ENCODE data around the gene CNIH4. TPM values are rescaled to one million over a fixed set of nuclear protein-coding genes. Genes with fewer than 3 reads are reported as not detected.

The CNIH4 gene
- total RNA-seq, 1 experiment from 2014 or later, result 77.8 TPM

DNA sequence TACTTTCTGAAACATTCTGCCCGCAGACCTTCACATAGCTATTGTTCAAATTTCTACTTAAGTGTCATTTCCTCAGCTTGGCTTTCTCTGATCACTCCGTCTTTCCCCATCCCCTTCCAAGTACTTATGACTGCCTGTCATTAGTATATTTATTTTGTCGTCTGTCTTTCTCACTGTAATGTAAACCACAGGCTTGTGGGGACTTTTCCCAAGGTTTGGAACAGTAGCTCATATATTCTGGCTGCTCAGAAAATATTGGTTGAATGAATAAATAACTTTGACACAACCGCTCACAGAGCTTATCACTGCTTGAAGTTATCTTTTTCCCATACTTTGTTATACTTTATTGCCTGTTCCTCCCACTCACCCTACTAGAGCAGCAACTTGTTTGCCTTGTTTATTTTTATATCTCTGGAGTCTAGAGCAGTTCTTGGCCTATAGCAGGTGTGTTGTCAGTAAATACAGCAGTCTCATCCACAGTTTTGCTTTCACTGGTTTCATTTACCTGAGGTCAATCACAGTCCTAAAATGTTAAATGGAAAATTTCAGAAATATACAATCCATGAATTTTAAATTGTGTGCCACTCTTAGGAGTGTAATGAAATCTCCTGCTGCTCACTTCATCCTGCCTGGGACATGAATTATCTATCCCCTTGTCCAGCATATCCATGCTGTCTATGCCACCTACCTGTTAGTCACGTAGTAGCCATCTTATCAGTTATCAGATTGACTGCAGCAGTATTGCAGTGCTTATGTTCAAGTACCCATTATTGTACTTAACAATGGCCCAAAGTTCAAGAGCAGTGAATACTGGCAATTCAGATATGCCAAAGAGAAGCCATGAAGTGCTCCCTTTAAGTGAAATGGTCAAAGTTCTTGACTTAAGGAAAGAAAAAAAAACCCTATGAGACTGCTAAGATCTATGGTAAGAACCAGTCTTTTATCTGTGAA lies 2.4 kb upstream of the CNIH4 start:
- ChIA-PET POLR2A (interaction anchor here (0.6 kb wide), 1 partner anchor 203 kb away, joined by 4 read pairs; no protein-coding TSS in a partner anchor), CTCF (no interaction called here)
- no peak for ATAC-seq
- DNase-seq (ENCODE audit: low spot score), result no peak
- Mint-ChIP-seq H3K27ac (no peak overlapping the region), H3K4me1 (peaks cover 16% of the 10 kb centered on the region), H3K36me3 (peaks cover 10% of the 10 kb centered on the region), H3K27me3 (ENCODE audit: low read depth) (peaks cover 3% of the 10 kb centered on the region; the same call in 1 of the 2 replicates), H3K4me3 (no peak overlapping the region), H3K9me3 (peaks cover 13% of the 10 kb centered on the region)
- TF ChIP-seq JUN (CRISPR knock-in tag; IDR thresholded peaks at IDR 0.05) (no peak), NR1H2 (CRISPR knock-in tag; IDR thresholded peaks at IDR 0.05) (no peak), TEAD1 (CRISPR knock-in tag; IDR thresholded peaks at IDR 0.05) (no peak), ZNF232 (CRISPR knock-in tag; IDR thresholded peaks at IDR 0.05) (no peak), FOXK1 (CRISPR knock-in tag; IDR thresholded peaks at IDR 0.05) (no peak), NFATC4 (CRISPR knock-in tag; IDR thresholded peaks at IDR 0.05) (no peak), ESRRA (CRISPR knock-in tag; IDR thresholded peaks at IDR 0.05; ENCODE audit: borderline replicate concordance) (no peak), GRHL2 (CRISPR knock-in tag; IDR thresholded peaks at IDR 0.05; ENCODE audit: insufficient replicate concordance, severe bottlenecking) (no peak), CREM (CRISPR knock-in tag; IDR thresholded peaks at IDR 0.05) (no peak), SOX15 (CRISPR knock-in tag; IDR thresholded peaks at IDR 0.05) (no peak), KAT7 (CRISPR knock-in tag; IDR thresholded peaks at IDR 0.05; ENCODE audit: borderline replicate concordance) (no peak), ZNF671 (CRISPR knock-in tag; IDR thresholded peaks at IDR 0.05) (no peak), ZBTB21 (CRISPR knock-in tag; IDR thresholded peaks at IDR 0.05; ENCODE audit: borderline replicate concordance) (no peak), TEAD4 (CRISPR knock-in tag; IDR thresholded peaks at IDR 0.05) (no peak)
- TF ChIP-seq, protein P1, sequence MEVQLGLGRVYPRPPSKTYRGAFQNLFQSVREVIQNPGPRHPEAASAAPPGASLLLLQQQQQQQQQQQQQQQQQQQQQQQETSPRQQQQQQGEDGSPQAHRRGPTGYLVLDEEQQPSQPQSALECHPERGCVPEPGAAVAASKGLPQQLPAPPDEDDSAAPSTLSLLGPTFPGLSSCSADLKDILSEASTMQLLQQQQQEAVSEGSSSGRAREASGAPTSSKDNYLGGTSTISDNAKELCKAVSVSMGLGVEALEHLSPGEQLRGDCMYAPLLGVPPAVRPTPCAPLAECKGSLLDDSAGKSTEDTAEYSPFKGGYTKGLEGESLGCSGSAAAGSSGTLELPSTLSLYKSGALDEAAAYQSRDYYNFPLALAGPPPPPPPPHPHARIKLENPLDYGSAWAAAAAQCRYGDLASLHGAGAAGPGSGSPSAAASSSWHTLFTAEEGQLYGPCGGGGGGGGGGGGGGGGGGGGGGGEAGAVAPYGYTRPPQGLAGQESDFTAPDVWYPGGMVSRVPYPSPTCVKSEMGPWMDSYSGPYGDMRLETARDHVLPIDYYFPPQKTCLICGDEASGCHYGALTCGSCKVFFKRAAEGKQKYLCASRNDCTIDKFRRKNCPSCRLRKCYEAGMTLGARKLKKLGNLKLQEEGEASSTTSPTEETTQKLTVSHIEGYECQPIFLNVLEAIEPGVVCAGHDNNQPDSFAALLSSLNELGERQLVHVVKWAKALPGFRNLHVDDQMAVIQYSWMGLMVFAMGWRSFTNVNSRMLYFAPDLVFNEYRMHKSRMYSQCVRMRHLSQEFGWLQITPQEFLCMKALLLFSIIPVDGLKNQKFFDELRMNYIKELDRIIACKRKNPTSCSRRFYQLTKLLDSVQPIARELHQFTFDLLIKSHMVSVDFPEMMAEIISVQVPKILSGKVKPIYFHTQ (CRISPR knock-in tag; IDR thresholded peaks at IDR 0.05), result no peak
- TF ChIP-seq, protein P2, sequence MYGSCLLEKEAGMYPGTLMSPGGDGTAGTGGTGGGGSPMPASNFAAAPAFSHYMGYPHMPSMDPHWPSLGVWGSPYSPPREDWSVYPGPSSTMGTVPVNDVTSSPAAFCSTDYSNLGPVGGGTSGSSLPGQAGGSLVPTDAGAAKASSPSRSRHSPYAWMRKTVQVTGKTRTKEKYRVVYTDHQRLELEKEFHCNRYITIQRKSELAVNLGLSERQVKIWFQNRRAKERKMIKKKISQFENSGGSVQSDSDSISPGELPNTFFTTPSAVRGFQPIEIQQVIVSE (CRISPR knock-in tag; IDR thresholded peaks at IDR 0.05; ENCODE audit: borderline replicate concordance), result no peak
- TF ChIP-seq, protein P3, sequence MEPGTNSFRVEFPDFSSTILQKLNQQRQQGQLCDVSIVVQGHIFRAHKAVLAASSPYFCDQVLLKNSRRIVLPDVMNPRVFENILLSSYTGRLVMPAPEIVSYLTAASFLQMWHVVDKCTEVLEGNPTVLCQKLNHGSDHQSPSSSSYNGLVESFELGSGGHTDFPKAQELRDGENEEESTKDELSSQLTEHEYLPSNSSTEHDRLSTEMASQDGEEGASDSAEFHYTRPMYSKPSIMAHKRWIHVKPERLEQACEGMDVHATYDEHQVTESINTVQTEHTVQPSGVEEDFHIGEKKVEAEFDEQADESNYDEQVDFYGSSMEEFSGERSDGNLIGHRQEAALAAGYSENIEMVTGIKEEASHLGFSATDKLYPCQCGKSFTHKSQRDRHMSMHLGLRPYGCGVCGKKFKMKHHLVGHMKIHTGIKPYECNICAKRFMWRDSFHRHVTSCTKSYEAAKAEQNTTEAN (CRISPR knock-in tag; IDR thresholded peaks at IDR 0.05), result no peak
- TF ChIP-seq, protein P4, sequence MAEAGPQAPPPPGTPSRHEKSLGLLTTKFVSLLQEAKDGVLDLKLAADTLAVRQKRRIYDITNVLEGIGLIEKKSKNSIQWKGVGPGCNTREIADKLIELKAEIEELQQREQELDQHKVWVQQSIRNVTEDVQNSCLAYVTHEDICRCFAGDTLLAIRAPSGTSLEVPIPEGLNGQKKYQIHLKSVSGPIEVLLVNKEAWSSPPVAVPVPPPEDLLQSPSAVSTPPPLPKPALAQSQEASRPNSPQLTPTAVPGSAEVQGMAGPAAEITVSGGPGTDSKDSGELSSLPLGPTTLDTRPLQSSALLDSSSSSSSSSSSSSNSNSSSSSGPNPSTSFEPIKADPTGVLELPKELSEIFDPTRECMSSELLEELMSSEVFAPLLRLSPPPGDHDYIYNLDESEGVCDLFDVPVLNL (CRISPR knock-in tag; IDR thresholded peaks at IDR 0.05; ENCODE audit: borderline replicate concordance, low read depth), result no peak
- TF ChIP-seq, protein P5, sequence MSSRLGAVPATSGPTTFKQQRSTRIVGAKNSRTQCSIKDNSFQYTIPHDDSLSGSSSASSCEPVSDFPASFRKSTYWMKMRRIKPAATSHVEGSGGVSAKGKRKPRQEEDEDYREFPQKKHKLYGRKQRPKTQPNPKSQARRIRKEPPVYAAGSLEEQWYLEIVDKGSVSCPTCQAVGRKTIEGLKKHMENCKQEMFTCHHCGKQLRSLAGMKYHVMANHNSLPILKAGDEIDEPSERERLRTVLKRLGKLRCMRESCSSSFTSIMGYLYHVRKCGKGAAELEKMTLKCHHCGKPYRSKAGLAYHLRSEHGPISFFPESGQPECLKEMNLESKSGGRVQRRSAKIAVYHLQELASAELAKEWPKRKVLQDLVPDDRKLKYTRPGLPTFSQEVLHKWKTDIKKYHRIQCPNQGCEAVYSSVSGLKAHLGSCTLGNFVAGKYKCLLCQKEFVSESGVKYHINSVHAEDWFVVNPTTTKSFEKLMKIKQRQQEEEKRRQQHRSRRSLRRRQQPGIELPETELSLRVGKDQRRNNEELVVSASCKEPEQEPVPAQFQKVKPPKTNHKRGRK (CRISPR knock-in tag; IDR thresholded peaks at IDR 0.05; ENCODE audit: borderline replicate concordance), result no peak
- TF ChIP-seq, protein P6, sequence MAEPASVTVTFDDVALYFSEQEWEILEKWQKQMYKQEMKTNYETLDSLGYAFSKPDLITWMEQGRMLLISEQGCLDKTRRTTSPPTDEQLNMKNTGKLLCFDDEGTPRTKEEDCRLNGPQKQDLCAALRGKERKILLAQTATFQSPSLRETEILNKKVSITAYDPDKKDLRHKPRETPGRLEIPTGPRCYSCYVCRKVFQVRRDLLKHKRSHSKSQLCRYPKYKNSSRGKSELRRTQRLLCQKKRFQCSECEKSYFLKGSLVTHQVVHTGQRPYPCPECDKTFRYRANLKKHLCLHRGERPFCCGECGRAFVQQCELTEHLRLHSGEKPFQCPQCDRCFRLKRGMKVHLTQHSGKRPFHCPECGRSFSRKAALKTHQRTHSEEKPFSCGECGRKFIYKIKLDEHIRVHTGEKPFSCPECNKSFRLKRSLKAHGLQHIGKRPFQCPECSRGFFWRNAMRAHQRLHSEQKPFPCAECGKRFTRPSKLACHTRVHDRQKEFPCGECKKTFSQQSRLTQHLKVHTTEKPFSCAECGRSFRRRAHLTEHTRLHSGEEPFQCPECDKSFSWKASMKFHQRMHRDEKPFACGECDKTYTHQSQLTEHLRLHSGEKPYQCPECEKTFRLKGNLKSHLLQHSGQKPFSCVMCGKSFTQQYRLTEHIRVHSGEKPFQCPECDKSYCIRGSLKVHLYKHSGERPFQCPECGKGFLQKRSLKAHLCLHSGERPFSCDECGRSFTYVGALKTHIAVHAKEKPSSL (CRISPR knock-in tag; conservative IDR thresholded peaks at IDR 0.05), result no peak
